HuH-7 (cell line): ENCODE measurements around the gene FCSK.
"Not testable (repeated sequence)": the region's sequence is repeated elsewhere in the genome, so short reads cannot be mapped to it uniquely, and the experiment has no call there.

Experiments
- DNase-seq: peaks from one replicate; pipeline ENCODE4 v3.0.0; 2011; ENCODE audit warnings: low spot score

FCSK gene

GRCh38 chr16:70524399-70524825, 70.0 kb downstream of the FCSK start:
- not testable (repeated sequence) for DNase-seq

- no peak for DNase-seq
These were observed 72.0 kb downstream of the FCSK start for GRCh38 chr16:70526403-70526802.

GRCh38 chr16:70527315-70527996, 73.1 kb downstream of the FCSK start:
- no peak for DNase-seq

- peak; percentile 15 for DNase-seq
These were observed 74.8 kb downstream of the FCSK start for GRCh38 chr16:70529051-70529777.
